Mesenchymal stem cell (in vitro differentiated cells and primary cell): ENCODE measurements around the gene RNGTT.

Experiments
- DNase-seq: peaks from one replicate; pipeline ENCODE4 v3.0.0-alpha.2; 2013
- H2AFZ ChIP-seq: one replicate; pipeline ENCODE4 v1.6.1; 2013; ENCODE audit warnings: low read depth, mild to moderate bottlenecking, control low read depth, inconsistent platforms, low read length, moderate library complexity
- H2AK5ac ChIP-seq: 2 replicates; pipeline ENCODE4 v1.6.1; 2013; ENCODE audit warnings: low read length, moderate library complexity, mild to moderate bottlenecking, inconsistent platforms; ENCODE audit not compliant: severe bottlenecking
- H2BK120ac ChIP-seq: one replicate; pipeline ENCODE4 v1.6.1; 2013; ENCODE audit warnings: low read depth, mild to moderate bottlenecking, inconsistent platforms, low read length, moderate library complexity
- H2BK12ac ChIP-seq, 2 experiments: one replicate each; pipeline ENCODE4 v1.6.1; 2013; ENCODE audit warnings: inconsistent platforms in 2 of 2, low read length in 2 of 2, mild to moderate bottlenecking in 2 of 2, moderate library complexity in 2 of 2, control low read depth in 1 of 2
- H2BK15ac ChIP-seq: one replicate; pipeline ENCODE4 v1.6.1; 2013; ENCODE audit warnings: mild to moderate bottlenecking, low read depth, inconsistent platforms; ENCODE audit not compliant: poor library complexity, severe bottlenecking
- H2BK5ac ChIP-seq: 2 replicates; pipeline ENCODE4 v1.6.1; 2013; ENCODE audit warnings: low read depth, mild to moderate bottlenecking, low read length, control low read depth, inconsistent platforms; ENCODE audit not compliant: poor library complexity, severe bottlenecking
- H3K14ac ChIP-seq, 2 experiments: one replicate each; pipeline ENCODE4 v1.6.1; 2013; ENCODE audit warnings: inconsistent platforms in 2 of 2, low read length in 2 of 2, control low read depth in 1 of 2, mild to moderate bottlenecking in 1 of 2, moderate library complexity in 1 of 2
- H3K18ac ChIP-seq, 2 experiments: one replicate each; pipeline ENCODE4 v1.6.1; 2013; ENCODE audit warnings: inconsistent platforms in 2 of 2, low read length in 2 of 2, control low read depth in 1 of 2, low read depth in 1 of 2, mild to moderate bottlenecking in 1 of 2
- H3K23ac ChIP-seq, 2 experiments: one replicate each; pipeline ENCODE4 v1.6.1; 2013; ENCODE audit warnings: inconsistent platforms in 2 of 2, low read length in 2 of 2, mild to moderate bottlenecking in 2 of 2, moderate library complexity in 2 of 2, control low read depth in 1 of 2
- H3K27ac ChIP-seq: 2 replicates; pipeline ENCODE4 v1.5.1; 2013; ENCODE audit warnings: mild to moderate bottlenecking, moderate library complexity, low read length, control low read depth, inconsistent platforms; ENCODE audit not compliant: poor library complexity, severe bottlenecking
- H3K27me3 ChIP-seq, 2 experiments: 2 replicates each; pipeline versions ENCODE4 v1.6.1 to v1.7.0; 2013; ENCODE audit warnings: low read length in 2 of 2, mild to moderate bottlenecking in 2 of 2, moderate library complexity in 2 of 2, control low read depth in 1 of 2, inconsistent platforms in 1 of 2; ENCODE audit not compliant: control insufficient read depth in 1 of 2, insufficient read depth in 1 of 2
- H3K36me3 ChIP-seq, 2 experiments: 2 replicates each; pipeline versions ENCODE4 v1.6.1 to v1.7.0; 2013; ENCODE audit warnings: low read length in 2 of 2, control low read depth in 1 of 2, inconsistent platforms in 1 of 2, low read depth in 1 of 2, mild to moderate bottlenecking in 1 of 2; ENCODE audit not compliant: insufficient read depth in 2 of 2, control insufficient read depth in 1 of 2
- H3K4ac ChIP-seq, 2 experiments: one replicate each; pipeline ENCODE4 v1.6.1; 2013; ENCODE audit warnings: inconsistent platforms in 2 of 2, low read length in 2 of 2, mild to moderate bottlenecking in 2 of 2, moderate library complexity in 2 of 2, control low read depth in 1 of 2, low read depth in 1 of 2
- H3K4me1 ChIP-seq: 2 replicates; pipeline ENCODE4 v1.6.1; 2013; ENCODE audit warnings: low read depth, low read length, control low read depth; ENCODE audit not compliant: control insufficient read depth, insufficient read depth
- H3K4me2 ChIP-seq: 2 replicates; pipeline ENCODE4 v1.6.1; 2013; ENCODE audit warnings: low read length, mild to moderate bottlenecking, inconsistent platforms; ENCODE audit not compliant: poor library complexity, severe bottlenecking
- H3K4me3 ChIP-seq, 2 experiments: 2 replicates each; pipeline versions ENCODE4 v1.5.1 to v1.7.0; 2013; ENCODE audit warnings: low read length in 2 of 2, mild to moderate bottlenecking in 2 of 2, control low read depth in 1 of 2, low read depth in 1 of 2; ENCODE audit not compliant: insufficient read depth in 1 of 2
- H3K79me1 ChIP-seq: replicated peaks from 2 replicates; pipeline ENCODE4 v1.6.1; 2013; ENCODE audit warnings: mild to moderate bottlenecking, control low read depth, low read length, inconsistent platforms; ENCODE audit not compliant: poor library complexity, severe bottlenecking
- H3K9ac ChIP-seq: 2 replicates; pipeline ENCODE4 v1.7.0; 2013; ENCODE audit warnings: mild to moderate bottlenecking, low read length, moderate library complexity
- H3K9me3 ChIP-seq: 2 replicates; pipeline ENCODE4 v1.7.0; 2013; ENCODE audit warnings: mild to moderate bottlenecking, low read length; ENCODE audit not compliant: control insufficient read depth
- H4K8ac ChIP-seq: one replicate; pipeline ENCODE4 v1.6.1; 2013; ENCODE audit warnings: inconsistent platforms, mild to moderate bottlenecking, low read length, moderate library complexity
- H4K91ac ChIP-seq: one replicate; pipeline ENCODE4 v1.6.1; 2013; ENCODE audit warnings: mild to moderate bottlenecking, low read length, inconsistent platforms
- WGBS: methylation state at CpG from one replicate; pipeline ENCODE4 v1.1.7; 2013; ENCODE audit warnings: mixed read lengths; 5-methylcytosine and 5-hydroxymethylcytosine counted together

The RNGTT gene

DNA sequence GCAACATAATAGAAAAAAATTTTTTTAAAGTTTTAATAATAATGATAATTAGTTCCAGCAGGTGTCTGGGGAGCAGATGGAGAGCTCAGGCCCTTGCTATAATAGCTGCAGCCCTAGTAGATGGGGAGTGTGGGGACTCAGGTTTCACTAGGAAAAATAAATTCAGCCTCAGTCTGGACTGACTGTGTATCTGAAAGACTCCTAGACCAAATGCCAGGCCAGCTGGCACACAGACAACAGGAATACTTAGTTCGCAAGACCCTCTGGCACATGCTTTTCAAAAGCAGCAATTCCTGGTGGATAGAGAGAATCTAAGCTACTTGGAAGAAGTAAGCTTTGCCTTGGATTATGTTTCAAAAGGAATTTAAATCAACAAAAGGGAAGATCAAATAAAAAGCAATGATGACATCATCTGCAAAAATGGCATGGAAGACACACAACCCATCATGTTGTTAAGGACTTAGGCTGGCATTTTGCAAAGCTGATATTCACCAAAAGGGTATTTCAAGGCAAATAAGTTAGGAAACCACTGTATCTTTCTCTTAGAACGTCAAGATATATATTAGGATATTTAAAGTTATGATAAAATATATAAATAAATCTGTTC lies 107.8 kb downstream of the RNGTT start:
- H2BK15ac ChIP-seq = no peak overlapping the region
- no peak overlapping the region for H2BK12ac ChIP-seq
- H2BK5ac ChIP-seq = no peak overlapping the region
- H4K91ac ChIP-seq = no peak overlapping the region
- no peak overlapping the region for H2AK5ac ChIP-seq
- WGBS = 100% methylated on average over 1 of the region's 2 CpGs
- no peak overlapping the region for H3K27ac ChIP-seq
- peaks cover 0 to 3% of the 10 kb centered on the region in 2 experiments for H3K36me3 ChIP-seq
- no peaks in the 10 kb centered on the region for H3K27me3 ChIP-seq
- H3K4ac ChIP-seq = no peak overlapping the region
- peaks cover 8% of the 10 kb centered on the region for H3K79me1 ChIP-seq
- no peaks in the 10 kb centered on the region for H3K9me3 ChIP-seq
- no peak overlapping the region for H3K4me2 ChIP-seq
- H2AFZ ChIP-seq = no peak overlapping the region
- no peak overlapping the region for H3K9ac ChIP-seq
- no peaks in the 10 kb centered on the region for H3K4me1 ChIP-seq
- DNase-seq = no peak
- H3K18ac ChIP-seq = no peak overlapping the region
- H2BK120ac ChIP-seq = no peak overlapping the region
- no peak overlapping the region for H3K14ac ChIP-seq
- H3K4me3 ChIP-seq = no peak overlapping the region
- no peak overlapping the region for H3K23ac ChIP-seq
- H4K8ac ChIP-seq = no peak overlapping the region

DNA sequence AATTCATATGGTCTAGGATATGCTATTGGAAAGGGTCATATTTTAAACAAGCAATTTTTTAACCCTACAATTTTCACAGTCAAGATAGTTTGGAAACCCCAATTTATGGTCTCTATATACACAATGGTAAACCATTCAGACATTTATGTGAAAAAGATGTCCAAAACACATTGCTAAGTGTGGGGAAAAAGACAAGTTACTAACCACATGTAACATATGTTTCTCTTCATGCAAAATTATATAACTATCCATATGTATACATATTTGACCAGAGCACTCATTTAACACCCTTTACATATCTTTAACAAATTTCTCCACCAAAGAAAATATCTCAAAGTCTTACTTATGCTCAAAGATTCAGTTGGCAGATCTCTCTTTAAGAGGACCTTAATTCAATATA lies 110.6 kb downstream of the RNGTT start:
- H4K91ac ChIP-seq = no peak overlapping the region
- no peak overlapping the region for H2BK120ac ChIP-seq
- peaks cover 4% of the 10 kb centered on the region for H3K79me1 ChIP-seq
- H3K4me2 ChIP-seq = no peak overlapping the region
- H2BK15ac ChIP-seq = no peak overlapping the region
- H3K4me1 ChIP-seq = no peaks in the 10 kb centered on the region
- H3K18ac ChIP-seq = no peak overlapping the region
- H2BK5ac ChIP-seq = no peak overlapping the region
- no peak overlapping the region for H3K14ac ChIP-seq
- H3K9me3 ChIP-seq = no peaks in the 10 kb centered on the region
- H2BK12ac ChIP-seq = no peak overlapping the region
- no peaks in the 10 kb centered on the region for H3K36me3 ChIP-seq
- H3K27me3 ChIP-seq = no peaks in the 10 kb centered on the region
- no peak for DNase-seq
- no peak overlapping the region for H3K9ac ChIP-seq
- no peak overlapping the region for H3K4me3 ChIP-seq
- no peak overlapping the region for H3K4ac ChIP-seq
- H3K27ac ChIP-seq = no peak overlapping the region
- no peak overlapping the region for H3K23ac ChIP-seq
- H2AFZ ChIP-seq = no peak overlapping the region
- H2AK5ac ChIP-seq = no peak overlapping the region
- no peak overlapping the region for H4K8ac ChIP-seq

DNA sequence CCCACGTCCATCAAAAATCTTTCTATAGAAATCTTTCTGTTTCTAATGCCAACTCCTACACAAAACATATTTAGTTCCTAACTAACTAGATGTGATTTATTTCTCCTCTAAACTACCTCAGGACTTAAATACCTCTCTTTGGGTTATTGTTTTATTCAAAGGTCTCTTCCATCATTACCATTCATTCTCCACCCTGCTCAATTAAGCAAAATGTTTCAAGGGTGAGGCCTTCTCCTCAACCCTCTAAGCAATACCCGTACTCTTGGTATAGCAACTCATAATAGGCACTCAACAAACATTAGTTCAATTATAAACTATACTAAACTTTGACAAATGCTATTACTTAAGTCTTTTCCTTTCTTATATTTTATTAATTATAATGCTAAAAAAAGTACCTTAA lies 111.4 kb downstream of the RNGTT start:
- Histone ChIP-seq H3K4me2 (no peak overlapping the region), H2AFZ (no peak overlapping the region), H3K36me3 (no peaks in the 10 kb centered on the region), H3K9ac (no peak overlapping the region), H2BK120ac (no peak overlapping the region), H3K14ac (no peak overlapping the region), H3K27me3 (no peaks in the 10 kb centered on the region), H3K9me3 (no peaks in the 10 kb centered on the region), H3K18ac (no peak overlapping the region), H2AK5ac (no peak overlapping the region), H4K91ac (no peak overlapping the region), H2BK15ac (no peak overlapping the region), H2BK12ac (no peak overlapping the region), H2BK5ac (no peak overlapping the region), H3K23ac (no peak overlapping the region), H3K4me1 (no peaks in the 10 kb centered on the region), H3K79me1 (peaks cover 4% of the 10 kb centered on the region), H3K27ac (no peak overlapping the region), H3K4ac (no peak overlapping the region), H4K8ac (no peak overlapping the region), H3K4me3 (no peak overlapping the region)
- no peak for DNase-seq
- 94% methylated on average over 2 of the region's 2 CpGs for WGBS

DNA sequence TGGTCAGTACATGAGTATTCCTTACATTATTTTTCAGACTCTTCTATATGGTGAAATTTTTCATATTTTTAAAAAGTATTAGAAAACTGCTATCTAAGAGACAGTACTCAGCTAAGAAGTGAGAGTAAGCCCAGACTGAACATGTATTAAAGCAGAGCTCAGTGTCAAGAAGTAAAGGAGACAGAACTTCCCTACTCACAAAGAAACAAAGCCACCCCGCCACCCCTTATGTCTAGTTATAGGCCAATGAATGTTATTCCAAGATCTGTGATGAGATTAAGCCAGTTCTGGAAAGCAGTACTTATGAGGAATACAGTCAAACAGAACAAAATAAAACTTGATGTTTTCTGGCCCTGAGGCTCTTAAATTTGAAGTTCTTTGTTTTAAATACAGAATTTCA lies 114.5 kb downstream of the RNGTT start:
- H3K23ac ChIP-seq = no peak overlapping the region
- no peak for DNase-seq
- H3K4me3 ChIP-seq = no peak overlapping the region
- no peaks in the 10 kb centered on the region for H3K9me3 ChIP-seq
- no peak overlapping the region for H3K4ac ChIP-seq
- H4K8ac ChIP-seq = no peak overlapping the region
- no peak overlapping the region for H3K4me2 ChIP-seq
- no peak overlapping the region for H4K91ac ChIP-seq
- WGBS = no CpG with 5 or more reads among the region's 1 CpG
- H2AK5ac ChIP-seq = no peak overlapping the region
- H2BK15ac ChIP-seq = no peak overlapping the region
- H2BK120ac ChIP-seq = no peak overlapping the region
- H3K4me1 ChIP-seq = peaks cover 3% of the 10 kb centered on the region
- no peak overlapping the region for H2AFZ ChIP-seq
- no peaks in the 10 kb centered on the region for H3K79me1 ChIP-seq
- no peak overlapping the region for H2BK5ac ChIP-seq
- no peak overlapping the region for H2BK12ac ChIP-seq
- H3K9ac ChIP-seq = no peak overlapping the region
- no peaks in the 10 kb centered on the region for H3K27me3 ChIP-seq
- no peak overlapping the region for H3K14ac ChIP-seq
- H3K27ac ChIP-seq = no peak overlapping the region
- no peaks in the 10 kb centered on the region for H3K36me3 ChIP-seq
- H3K18ac ChIP-seq = no peak overlapping the region
